SK-N-SH (cell line): ENCODE data around the gene FAP. TPM values are rescaled to one million over a fixed set of nuclear protein-coding genes. Genes with fewer than 3 reads are reported as not detected.

Experiments used
- CTCF ChIA-PET: fragments of 300-600, 350-600 bp; formaldehyde crosslinking; extraction: SDS; loops from one replicate; lab custom pipeline; 2021; lab: Yijun Ruan, JAX
- POLR2A ChIA-PET: fragments of 350-600 bp; sonication (Branson Sonifier 250); formaldehyde crosslinking; extraction: SDS; loops from one replicate; lab custom pipeline; 2020; ENCODE audit warnings: antibody characterized with exemption, inconsistent platforms; lab: Yijun Ruan, JAX
- DNase-seq: peaks from one replicate; pipeline ENCODE4 v3.0.0; 2012
- H2AFZ ChIP-seq: fragments of 200-600 bp; sonication (generic); 2 replicates; pipeline ENCODE4 v1.8.1; 2016; ENCODE audit warnings: antibody characterized with exemption, mild to moderate bottlenecking, low read depth
- H3F3A ChIP-seq: fragments of 200-600 bp; sonication (generic); replicated peaks from 2 replicates; pipeline ENCODE3; 2016; ENCODE audit warnings: antibody characterized with exemption, mild to moderate bottlenecking; ENCODE audit not compliant: insufficient read depth
- H3K27ac ChIP-seq, 2 experiments: fragments of 200-500 bp in 1 of 2; fragments of 200-600 bp in 1 of 2; sonication (Bioruptor generic) in 1 of 2; sonication (generic), shearing (Covaris generic) in 1 of 2; 2 replicates each; pipeline versions ENCODE4 v1.5.1 to v1.6.1; 2014 to 2016; ENCODE audit warnings: low read depth in 2 of 2, inconsistent platforms in 1 of 2, low read length in 1 of 2, mild to moderate bottlenecking in 1 of 2, mixed read lengths in 1 of 2
- H3K27me3 ChIP-seq: fragments of 200-600 bp; sonication (generic), shearing (Covaris generic); 2 replicates; pipeline ENCODE4 v1.6.1; 2016; ENCODE audit warnings: mixed run types; ENCODE audit not compliant: insufficient read depth
- H3K36me3 ChIP-seq, 2 experiments: fragments of 200-500 bp in 1 of 2; fragments of 200-600 bp in 1 of 2; sonication (Bioruptor generic) in 1 of 2; sonication (generic) in 1 of 2; replicated peaks in 1 of 2; 2 replicates each; pipeline versions ENCODE3 to v1.5.1; 2014 to 2016; ENCODE audit warnings: low read length in 1 of 2, mild to moderate bottlenecking in 1 of 2; ENCODE audit not compliant: insufficient read depth in 2 of 2, control insufficient read depth in 1 of 2
- H3K4me1 ChIP-seq, 2 experiments: fragments of 200-500 bp in 1 of 2; fragments of 200-600 bp in 1 of 2; sonication (Bioruptor generic) in 1 of 2; sonication (generic), shearing (Covaris generic) in 1 of 2; 2 replicates each; pipeline versions ENCODE4 v1.5.1 to v1.6.1; 2014 to 2016; ENCODE audit warnings: low read depth in 1 of 2, low read length in 1 of 2, mixed run types in 1 of 2; ENCODE audit not compliant: insufficient read depth in 2 of 2, control insufficient read depth in 1 of 2
- H3K4me2 ChIP-seq: fragments of 200-600 bp; sonication (generic), shearing (Covaris generic); 2 replicates; pipeline ENCODE4 v1.6.1; 2017; ENCODE audit warnings: mixed run types
- H3K4me3 ChIP-seq, 2 experiments: fragments of 200-500 bp in 1 of 2; fragments of 200-600 bp in 1 of 2; sonication (Bioruptor generic) in 1 of 2; sonication (generic), shearing (Covaris generic) in 1 of 2; 2 replicates each; pipeline versions ENCODE4 v1.5.1 to v1.8.1; 2014 to 2016; ENCODE audit warnings: low read depth in 2 of 2, inconsistent platforms in 1 of 2, low read length in 1 of 2, mild to moderate bottlenecking in 1 of 2, mixed read lengths in 1 of 2, moderate library complexity in 1 of 2
- H3K79me2 ChIP-seq: fragments of 200-600 bp; sonication (generic); 2 replicates; pipeline ENCODE4 v1.8.1; 2017; ENCODE audit warnings: mild to moderate bottlenecking; ENCODE audit not compliant: insufficient read depth
- H3K9ac ChIP-seq: fragments of 200-600 bp; sonication (generic); 2 replicates; pipeline ENCODE4 v1.6.1; 2017; ENCODE audit warnings: mixed run types
- H3K9me2 ChIP-seq: fragments of 200-600 bp; sonication (generic); 2 replicates; pipeline ENCODE4 v1.6.1; 2017; ENCODE audit warnings: mixed run types
- H3K9me3 ChIP-seq: fragments of 200-600 bp; sonication (generic); 2 replicates; pipeline ENCODE4 v1.6.1; 2017; ENCODE audit warnings: mixed run types, mild to moderate bottlenecking, moderate library complexity
- H4K20me1 ChIP-seq: fragments of 200-600 bp; sonication (generic); 2 replicates; pipeline ENCODE4 v1.6.1; 2017; ENCODE audit warnings: mild to moderate bottlenecking, mixed run types; ENCODE audit not compliant: insufficient read depth
- CTCF ChIP-seq: fragments of 200-600 bp; sonication (generic); IDR thresholded peaks from 2 replicates; pipeline ENCODE4 v1.6.1; 2017; ENCODE audit warnings: antibody characterized with exemption, mild to moderate bottlenecking, moderate library complexity
- EZH2phosphoT487 ChIP-seq: fragments of 200-600 bp; sonication (generic); IDR thresholded peaks from 2 replicates; pipeline ENCODE4 v1.6.1; 2017; ENCODE audit warnings: low read depth, mixed run types, mild to moderate bottlenecking, antibody characterized with exemption, moderate library complexity, borderline replicate concordance
- FOXJ3 ChIP-seq: sonication (generic); formaldehyde crosslinking; IDR thresholded peaks from 2 replicates; pipeline ENCODE4 v1.5.1; 2020; ENCODE audit warnings: mild to moderate bottlenecking, missing genetic modification reagents
- GATA2 ChIP-seq: sonication (generic); formaldehyde crosslinking; IDR thresholded peaks from 2 replicates; pipeline ENCODE4 v1.5.0; 2020; ENCODE audit warnings: mild to moderate bottlenecking, missing genetic modification reagents
- IRF3 ChIP-seq: fragments of 150-350 bp; IDR thresholded peaks from 2 replicates; pipeline ENCODE4 v1.6.1; 2016; ENCODE audit warnings: mild to moderate bottlenecking, low read depth, low read length
- JUND ChIP-seq: IDR thresholded peaks from 2 replicates; pipeline ENCODE4 v1.4.0; 2012
- NFIC ChIP-seq: IDR thresholded peaks from 2 replicates; pipeline ENCODE4 v1.4.0; 2012; ENCODE audit warnings: borderline replicate concordance
- PBX3 ChIP-seq: IDR thresholded peaks from 2 replicates; pipeline ENCODE4; 2012
- RCOR1 ChIP-seq: fragments of 150-350 bp; IDR thresholded peaks from 2 replicates; pipeline ENCODE4 v1.6.1; 2017; ENCODE audit warnings: antibody characterized with exemption, low read length
- RFX5 ChIP-seq: IDR thresholded peaks from 2 replicates; pipeline ENCODE4 v1.6.1; 2012; ENCODE audit warnings: mild to moderate bottlenecking, improper control_type of control experiment, low read length
- SMC3 ChIP-seq: IDR thresholded peaks from 2 replicates; pipeline ENCODE4 v1.6.1; 2012; ENCODE audit warnings: low read depth, low read length, improper control_type of control experiment
- YY1 ChIP-seq: IDR thresholded peaks from 2 replicates; pipeline ENCODE4 v1.4.0; 2012; ENCODE audit warnings: low read depth, mild to moderate bottlenecking
- ZBTB33 ChIP-seq: IDR thresholded peaks from 2 replicates; pipeline ENCODE4 v1.4.0; 2012; ENCODE audit warnings: low read depth, borderline replicate concordance
- WGBS: methylation state at CpG from one replicate; pipeline ENCODE4 v1.1.6; 2017; ENCODE audit warnings: low lambda C conversion rate; 5-methylcytosine and 5-hydroxymethylcytosine counted together
- polyA plus RNA-seq, 3 experiments: library from polyadenylated mRNA; depleted of rRNA; stranded (reverse); fragments of >200 nt; gene quantifications; 2 replicates each; pipeline ENCODE4 v1.2.3, GENCODE V29; 2012

Gene FAP
- polyA plus RNA-seq, 1 of the 3 experiments (the other 2 are of a cell fraction) = 36.9 TPM

- H3K9me3 ChIP-seq = no peaks in the 10 kb centered on the region
- CTCF ChIA-PET = interaction anchor here (1.7 to 2.0 kb wide), 2 partner anchors 22 to 45 kb away, joined by 5 to 11 read pairs; no protein-coding TSS in a partner anchor
- H3K36me3 ChIP-seq = peaks cover 47 to 65% of the 10 kb centered on the region in 2 experiments
- no peak overlapping the region for H3K4me2 ChIP-seq
- H3K79me2 ChIP-seq = no peaks in the 10 kb centered on the region
- no peaks in the 10 kb centered on the region for H3F3A ChIP-seq
- POLR2A ChIA-PET = no interaction called here
- no peaks in the 10 kb centered on the region for H3K4me1 ChIP-seq
- H3K27ac ChIP-seq = no peak overlapping the region
- H3K9me2 ChIP-seq = no peaks in the 10 kb centered on the region
- no peak overlapping the region for H3K9ac ChIP-seq
- no peaks in the 10 kb centered on the region for H4K20me1 ChIP-seq
- no peaks in the 10 kb centered on the region for H3K27me3 ChIP-seq
- no peak overlapping the region for H3K4me3 ChIP-seq
- WGBS = 72% methylated on average over 3 of the region's 3 CpGs
- DNase-seq = no peak
- TF ChIP-seq IRF3 = no peak
- TF ChIP-seq PBX3 = no peak
- TF ChIP-seq SMC3 = no peak
- no peak for TF ChIP-seq FOXJ3
- TF ChIP-seq, all 33 proteins: peak for 0
- no peak overlapping the region for H2AFZ ChIP-seq
These were observed 67.5 kb downstream of the FAP start for GRCh38 chr2:162175714-162176113.

GRCh38 chr2:162174746-162175145 lies 68.5 kb downstream of the FAP start:
- no peak overlapping the region for H3K9ac ChIP-seq
- WGBS = 80% methylated on average over 5 of the region's 5 CpGs
- H3K4me2 ChIP-seq = no peak overlapping the region
- no peak overlapping the region for H2AFZ ChIP-seq
- ChIA-PET POLR2A (no interaction called here), CTCF (interaction anchor here (1.0 to 2.0 kb wide), 3 partner anchors 21 to 123 kb away, joined by 3 to 11 read pairs (median 5); no protein-coding TSS in a partner anchor)
- no peaks in the 10 kb centered on the region for H4K20me1 ChIP-seq
- no peaks in the 10 kb centered on the region for H3K9me2 ChIP-seq
- no peak overlapping the region for H3K27ac ChIP-seq
- H3K79me2 ChIP-seq = no peaks in the 10 kb centered on the region
- no peaks in the 10 kb centered on the region for H3F3A ChIP-seq
- no peaks in the 10 kb centered on the region for H3K9me3 ChIP-seq
- H3K36me3 ChIP-seq = peaks cover 56 to 64% of the 10 kb centered on the region in 2 experiments
- no peak for TF ChIP-seq GATA2 (CRISPR knock-in tag)
- TF ChIP-seq YY1 = no peak
- TF ChIP-seq ZBTB33 = no peak
- no peak for TF ChIP-seq RCOR1
- no peak for TF ChIP-seq SMC3
- TF ChIP-seq JUND = no peak
- no peak for TF ChIP-seq CTCF
- TF ChIP-seq NFIC = no peak
- TF ChIP-seq EZH2phosphoT487 = no peak
- no peak for TF ChIP-seq RFX5
- TF ChIP-seq, all 33 proteins: peak for 0
- Histone ChIP-seq H3K27me3 (no peaks in the 10 kb centered on the region), H3K4me1 (no peaks in the 10 kb centered on the region), H3K4me3 (no peak overlapping the region)
- no peak for DNase-seq
